Thoracic aorta (tissue), 2 donors: ENCODE results near the gene THUMPD1. TPM values are rescaled to one million over a fixed set of nuclear protein-coding genes. Genes with fewer than 3 reads are reported as not detected.

Experiments used
- ATAC-seq: fragments of 150-250 bp; one replicate; pipeline ENCODE4 v1.8.0; 2017; ENCODE audit warnings: low read depth; ENCODE audit not compliant: insufficient number of reproducible peaks, low FRiP score
- DNase-seq: peaks from one replicate; pipeline ENCODE4 v3.0.0-alpha.2; 2020; ENCODE audit warnings: low spot score
- H3K27ac ChIP-seq, 2 donors: fragments of 200-600 bp; sonication (generic); 1 replicate in 1 of 2; 2 replicates in 1 of 2; pipeline ENCODE4 v1.5.1; 2016; ENCODE audit warnings: mild to moderate bottlenecking in 2 of 2, moderate library complexity in 2 of 2
- H3K27me3 ChIP-seq: fragments of 200-600 bp; sonication (generic); replicated peaks from 2 replicates; pipeline ENCODE4 v1.6.0; 2016; ENCODE audit warnings: mild to moderate bottlenecking; ENCODE audit not compliant: insufficient read depth
- H3K36me3 ChIP-seq: fragments of 200-600 bp; sonication (generic); one replicate; pipeline ENCODE4 v1.5.1; 2016
- H3K4me1 ChIP-seq, 2 donors: fragments of 200-600 bp; sonication (generic); 1 replicate in 1 of 2; 2 replicates in 1 of 2; pipeline versions ENCODE4 v1.5.1 to v1.6.0; 2016; ENCODE audit warnings: low read depth in 2 of 2, mild to moderate bottlenecking in 1 of 2; ENCODE audit not compliant: control insufficient read depth in 1 of 2
- H3K4me3 ChIP-seq: fragments of 200-600 bp; sonication (generic); 2 replicates; pipeline ENCODE4 v1.5.1; 2016; ENCODE audit warnings: mild to moderate bottlenecking
- H3K9me3 ChIP-seq: fragments of 200-600 bp; sonication (generic); 2 replicates; pipeline ENCODE4 v1.5.1; 2016
- CTCF ChIP-seq: fragments of 200-600 bp; sonication (generic); IDR thresholded peaks from one replicate; pipeline ENCODE4 v1.5.1; 2019; ENCODE audit warnings: antibody characterized with exemption
- total RNA-seq, 2 donors: library from RNA; depleted of rRNA; stranded (reverse); fragments of >200 nt; gene quantifications; one replicate each; pipeline versions ENCODE4 v1.1.0 to v1.2.3, GENCODE V29; 2016

Gene THUMPD1
- total RNA-seq, 2 donors from 2014 or later = 64.5 to 73.2 TPM

GRCh38 chr16:20781697-20782096 is 40.1 kb upstream of the THUMPD1 start:
- H3K27ac ChIP-seq = no peak overlapping the region
- DNase-seq = no peak
- H3K4me1 ChIP-seq = no peaks in the 10 kb centered on the region
- H3K36me3 ChIP-seq = no peaks in the 10 kb centered on the region
- H3K9me3 ChIP-seq = no peaks in the 10 kb centered on the region
- no peaks in the 10 kb centered on the region for H3K27me3 ChIP-seq
- no peak for TF ChIP-seq CTCF
- no peak for ATAC-seq
- H3K4me3 ChIP-seq = no peak overlapping the region

- Histone ChIP-seq H3K4me3 (no peak overlapping the region), H3K4me1 (no peaks in the 10 kb centered on the region), H3K27ac (no peak overlapping the region), H3K36me3 (no peaks in the 10 kb centered on the region), H3K9me3 (no peaks in the 10 kb centered on the region), H3K27me3 (no peaks in the 10 kb centered on the region)
- TF ChIP-seq CTCF = peak; percentile 12
- DNase-seq = no peak
- no peak for ATAC-seq
Measured at GRCh38 chr16:20774703-20775362, 33.2 kb upstream of the THUMPD1 start.

GRCh38 chr16:20773679-20774078 is 32.1 kb upstream of the THUMPD1 start:
- Histone ChIP-seq H3K27ac (no peak overlapping the region), H3K9me3 (no peaks in the 10 kb centered on the region), H3K4me3 (no peak overlapping the region), H3K36me3 (no peaks in the 10 kb centered on the region), H3K27me3 (no peaks in the 10 kb centered on the region), H3K4me1 (no peaks in the 10 kb centered on the region)
- no peak for ATAC-seq
- TF ChIP-seq CTCF = no peak
- DNase-seq = no peak

- TF ChIP-seq CTCF = no peak
- Histone ChIP-seq H3K27me3 (no peaks in the 10 kb centered on the region), H3K9me3 (no peaks in the 10 kb centered on the region), H3K4me3 (no peak overlapping the region), H3K27ac (no peak overlapping the region), H3K4me1 (no peaks in the 10 kb centered on the region), H3K36me3 (no peaks in the 10 kb centered on the region)
- no peak for ATAC-seq
- DNase-seq = no peak
Measured at GRCh38 chr16:20768818-20769217, 27.2 kb upstream of the THUMPD1 start.

- Histone ChIP-seq H3K4me1 (no peaks in the 10 kb centered on the region), H3K4me3 (no peak overlapping the region), H3K27me3 (no peaks in the 10 kb centered on the region), H3K27ac (no peak overlapping the region), H3K9me3 (no peaks in the 10 kb centered on the region), H3K36me3 (no peaks in the 10 kb centered on the region)
- DNase-seq (no peak), ATAC-seq (no peak)
- TF ChIP-seq CTCF = no peak
Measured at GRCh38 chr16:20768121-20768520, 26.5 kb upstream of the THUMPD1 start.
